ENCODE data around the gene GRP. TPM values are rescaled to one million over a fixed set of nuclear protein-coding genes. Genes with fewer than 3 reads are reported as not detected.

GRP gene
- total and polyA plus RNA-seq, 10 of the 15 experiments (the other 5 are each of a cell fraction or from before 2014, with no cell fraction given) = not detected

- TF ChIP-seq RAD21 (IDR thresholded peaks at IDR 0.05; ENCODE audit: insufficient read depth, low read depth, low read length) = no peak
- no peak for TF ChIP-seq JUNB (IDR thresholded peaks at IDR 0.05)
- no peak for TF ChIP-seq SP1 (IDR thresholded peaks at IDR 0.05; ENCODE audit: low read depth, low read length)
- no peak for TF ChIP-seq NR2C2 (IDR thresholded peaks at IDR 0.05; ENCODE audit: borderline replicate concordance, control insufficient read depth, insufficient read length, low read depth)
- TF ChIP-seq FOXK2 (IDR thresholded peaks at IDR 0.05) = no peak
- no peak for TF ChIP-seq IRF4 (IDR thresholded peaks at IDR 0.05; ENCODE audit: low read depth, low read length)
Observed at GRCh38 chr18:59265974-59266369, 46.0 kb downstream of the GRP start (continued).

- intact Hi-C loops (cut with micrococcal nuclease; ENCODE audit: unreplicated experiment) (no loop called here), in situ Hi-C loops (cut with MboI) (no loop called here)
- Histone ChIP-seq H3K4me3 (no peak overlapping the region), H3K4me2 (ENCODE audit: control insufficient read depth, insufficient read depth) (no peak overlapping the region), H3K27me3 (replicated peaks in 1 of 2; ENCODE audit: control insufficient read depth in 2 of 2, insufficient read depth in 2 of 2, low read length in 1 of 2) (peaks cover 10 to 43% of the 10 kb centered on the region in 2 experiments), H3K79me2 (ENCODE audit: control insufficient read depth, insufficient read depth, low read length) (no peaks in the 10 kb centered on the region), H3K9me3 (replicated peaks; ENCODE audit: control insufficient read depth, insufficient read depth, low read length) (no peaks in the 10 kb centered on the region), H2AFZ (ENCODE audit: control insufficient read depth, low read depth, low read length) (no peak overlapping the region), H3K36me3 (ENCODE audit: control insufficient read depth in 2 of 2, insufficient read depth in 2 of 2, low read length in 1 of 2) (no peaks in the 10 kb centered on the region), H3K4me1 (ENCODE audit: control insufficient read depth, insufficient read depth, low read length) (no peaks in the 10 kb centered on the region), H3K27ac (ENCODE audit: control insufficient read depth, insufficient read depth) (no peak overlapping the region), H4K20me1 (ENCODE audit: control insufficient read depth, insufficient read depth) (no peaks in the 10 kb centered on the region), H3K9ac (ENCODE audit: control insufficient read depth, insufficient read depth, low read length) (no peak overlapping the region)
- SMC1A ChIA-PET (ENCODE audit: uncharacterized antibody, unreplicated experiment) = no interaction called here
- CTCF ChIA-PET = interaction anchor here (0.9 to 1.3 kb wide), 2 partner anchors 18 to 137 kb away, joined by 4 read pairs; no protein-coding TSS in a partner anchor
- no peak for FAIRE-seq
- no peak for TF ChIP-seq HCFC1 (IDR thresholded peaks at IDR 0.05; ENCODE audit: low read length)
- TF ChIP-seq TCF3 (IDR thresholded peaks at IDR 0.05; ENCODE audit: borderline replicate concordance, insufficient read depth, low read depth, low read length) = no peak
- TF ChIP-seq PRDM15 (CRISPR knock-in tag; IDR thresholded peaks at IDR 0.05) = no peak
- no peak for TF ChIP-seq ZZZ3 (IDR thresholded peaks at IDR 0.05; ENCODE audit: control insufficient read depth, insufficient read length, low read depth)
- TF ChIP-seq REST (IDR thresholded peaks at IDR 0.05; ENCODE audit: low read depth, low read length) = no peak
- TF ChIP-seq POU2F2 (IDR thresholded peaks at IDR 0.05; ENCODE audit: borderline replicate concordance, low read depth, low read length) = no peak
- no peak for TF ChIP-seq JUNB (IDR thresholded peaks at IDR 0.05)
- no peak for TF ChIP-seq FOXK2 (IDR thresholded peaks at IDR 0.05)
- no TSS peak for BruUV-seq (replicated peaks)
- ATAC-seq = no peak
- DNase-seq (ENCODE audit: low read depth, low spot score) = no peak
- POLR2A ChIA-PET = no interaction called here
- RAD21 ChIA-PET (ENCODE audit: unreplicated experiment) = no interaction called here
- 0% methylated on average over 1 of the region's 1 CpG for WGBS (ENCODE audit: insufficient coverage, insufficient replicate concordance, low lambda C conversion rate, missing lambda C conversion rate)
Observed at GRCh38 chr18:59266459-59266858, 46.5 kb downstream of the GRP start.
